ENCODE measurements around the gene GLTPD2. TPM values are rescaled to one million over a fixed set of nuclear protein-coding genes. Genes with fewer than 3 reads are reported as not detected.

Gene GLTPD2
- total RNA-seq, 2 experiments from 2014 or later, result not detected

DNA sequence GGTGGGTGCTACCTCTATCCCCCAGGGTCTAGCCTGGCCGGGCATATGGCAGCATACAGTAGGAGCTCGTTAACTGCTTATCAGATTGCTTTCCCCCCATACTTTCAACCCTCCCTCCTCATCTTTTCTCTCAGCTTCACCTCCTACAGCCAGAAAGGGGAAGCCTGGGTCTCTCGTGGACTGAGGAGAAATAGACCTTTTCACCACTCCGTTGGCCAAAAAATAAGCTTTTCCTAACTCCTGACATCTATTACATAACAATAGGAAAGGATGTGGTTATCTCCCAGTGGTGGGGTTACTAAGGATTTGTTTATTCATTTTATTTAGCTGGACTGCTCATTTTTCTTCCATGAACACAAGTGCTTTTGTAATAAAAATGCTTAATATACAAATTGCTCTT lies 40.1 kb upstream of the GLTPD2 start:
- Mint-ChIP-seq H3K9me3 (no peaks in the 10 kb centered on the region), H3K27me3 (peaks cover 29% of the 10 kb centered on the region), H3K4me3 (peak overlapping the region; percentile 2), H3K36me3 (ENCODE audit: low read depth) (no peaks in the 10 kb centered on the region), H3K4me1 (peaks cover 24% of the 10 kb centered on the region), H3K27ac (no peak overlapping the region)
- POLR2A ChIA-PET, result interaction anchor here (1.4 kb wide), 2 partner anchors 10 to 45 kb away, joined by 5 read pairs; partner anchors contain the start of genes PELP1 and ZMYND15
- CTCF ChIA-PET, result interaction anchor here (0.8 to 2.1 kb wide), 2 partner anchors 41 to 835 kb away, joined by 3 to 13 read pairs; partner anchors contain the start of gene GLTPD2
- no peak for DNase-seq

DNA sequence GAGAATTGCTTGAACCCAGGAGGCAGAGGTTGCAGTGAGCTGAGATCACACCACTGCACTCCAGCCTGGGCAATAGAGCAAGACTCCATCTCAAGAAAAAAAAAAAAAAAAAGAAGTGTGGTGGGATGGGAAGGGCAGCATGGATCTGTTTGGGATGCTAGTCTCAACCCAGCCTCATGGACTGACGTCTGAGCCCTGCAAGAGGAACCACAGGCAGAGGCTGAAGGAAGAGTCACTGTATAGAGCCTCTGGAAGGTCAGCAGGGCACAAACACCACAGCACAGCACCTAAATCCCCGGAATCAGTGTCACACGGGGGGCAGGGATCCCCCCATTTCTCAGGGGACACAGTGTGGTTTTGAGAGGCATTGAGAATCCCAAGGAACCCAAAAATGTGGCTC lies 38.2 kb upstream of the GLTPD2 start:
- no peak overlapping the region for H3K27ac Mint-ChIP-seq
- POLR2A ChIA-PET, result no interaction called here
- no peak overlapping the region for H3K4me3 Mint-ChIP-seq
- H3K4me1 Mint-ChIP-seq, result peaks cover 22% of the 10 kb centered on the region
- no peak for DNase-seq
- H3K9me3 Mint-ChIP-seq, result no peaks in the 10 kb centered on the region
- peaks cover 33% of the 10 kb centered on the region for H3K27me3 Mint-ChIP-seq
- CTCF ChIA-PET, result no interaction called here
- H3K36me3 Mint-ChIP-seq (ENCODE audit: low read depth), result no peaks in the 10 kb centered on the region

DNA sequence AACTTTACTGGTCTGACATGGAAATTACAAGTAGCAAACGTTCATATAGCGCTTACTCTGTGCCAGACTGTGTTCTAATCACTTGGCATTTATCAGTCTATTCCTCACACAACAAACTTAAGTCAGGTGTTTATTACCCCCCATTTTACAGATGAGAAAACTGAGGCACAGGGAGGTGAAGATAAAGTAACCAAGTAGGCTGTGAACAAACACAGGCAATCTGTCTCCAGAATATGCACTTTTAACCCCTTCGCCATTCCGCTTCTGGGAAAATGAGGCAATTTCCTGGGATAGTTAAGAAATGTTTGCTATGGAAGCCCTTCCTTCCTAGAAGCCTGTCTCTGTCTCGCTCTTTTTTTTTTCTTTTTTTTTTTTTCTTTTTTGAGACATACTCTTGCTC lies 36.8 kb upstream of the GLTPD2 start:
- CTCF ChIA-PET, result no interaction called here
- Mint-ChIP-seq H3K4me3 (no peak overlapping the region), H3K27me3 (peaks cover 34% of the 10 kb centered on the region)

DNA sequence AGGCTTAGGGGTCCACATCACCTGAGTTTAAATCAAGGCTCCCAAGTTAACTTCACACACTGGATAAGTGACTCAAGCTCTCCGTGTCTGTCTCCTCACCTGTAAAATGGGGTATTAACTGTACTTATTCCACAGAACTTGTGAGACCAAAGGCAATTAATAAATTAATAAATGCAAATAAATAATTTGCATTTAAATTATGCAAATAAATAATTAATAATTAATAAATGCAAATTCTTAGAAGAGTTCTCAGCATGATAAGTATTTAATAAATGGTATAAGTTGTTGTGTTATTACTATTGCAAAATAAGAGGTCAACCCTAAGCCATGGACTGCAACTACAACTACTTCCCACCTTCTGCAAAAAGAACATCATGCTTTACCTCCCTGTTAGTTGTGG lies 35.4 kb upstream of the GLTPD2 start:
- Mint-ChIP-seq H3K27ac (no peak overlapping the region), H3K36me3 (ENCODE audit: low read depth) (no peaks in the 10 kb centered on the region), H3K27me3 (peaks cover 39% of the 10 kb centered on the region), H3K4me1 (peaks cover 6% of the 10 kb centered on the region), H3K4me3 (no peak overlapping the region), H3K9me3 (no peaks in the 10 kb centered on the region)
- DNase-seq, result no peak
- ChIA-PET CTCF (no interaction called here), POLR2A (no interaction called here)

More for the DNA sequence above, 36.8 kb upstream of the GLTPD2 start:
- no peaks in the 10 kb centered on the region for H3K36me3 Mint-ChIP-seq (ENCODE audit: low read depth)
- POLR2A ChIA-PET, result no interaction called here
- DNase-seq, result no peak
- H3K9me3 Mint-ChIP-seq, result no peaks in the 10 kb centered on the region
- peaks cover 17% of the 10 kb centered on the region for H3K4me1 Mint-ChIP-seq
- no peak overlapping the region for H3K27ac Mint-ChIP-seq

DNA sequence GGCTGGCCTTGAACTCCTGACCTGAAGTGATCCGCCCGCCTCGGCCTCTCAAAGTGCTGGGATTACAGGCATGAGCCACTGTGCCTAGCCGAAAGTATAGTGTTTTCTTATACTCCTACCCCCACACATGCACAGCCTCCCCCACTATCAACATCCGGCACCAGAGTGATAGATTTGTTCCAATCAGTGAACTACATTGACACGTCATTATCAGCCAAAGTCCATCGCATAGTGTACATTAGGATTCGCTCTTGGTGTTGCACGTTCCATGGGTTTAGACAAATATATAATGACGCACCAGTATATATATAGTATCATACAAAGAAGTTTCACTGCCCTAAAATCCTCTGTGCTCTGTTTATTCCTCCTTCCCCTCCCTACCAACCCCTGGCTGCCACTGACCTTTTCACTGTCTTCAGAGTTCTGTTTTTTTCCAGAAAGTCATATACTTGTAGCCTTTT lies 29.0 kb upstream of the GLTPD2 start:
- Mint-ChIP-seq H3K36me3 (ENCODE audit: low read depth) (no peaks in the 10 kb centered on the region), H3K9me3 (no peaks in the 10 kb centered on the region), H3K27ac (no peak overlapping the region), H3K4me3 (no peak overlapping the region), H3K27me3 (peaks cover 29% of the 10 kb centered on the region), H3K4me1 (no peaks in the 10 kb centered on the region)
- ChIA-PET POLR2A (no interaction called here), CTCF (no interaction called here)
- DNase-seq, result no peak

DNA sequence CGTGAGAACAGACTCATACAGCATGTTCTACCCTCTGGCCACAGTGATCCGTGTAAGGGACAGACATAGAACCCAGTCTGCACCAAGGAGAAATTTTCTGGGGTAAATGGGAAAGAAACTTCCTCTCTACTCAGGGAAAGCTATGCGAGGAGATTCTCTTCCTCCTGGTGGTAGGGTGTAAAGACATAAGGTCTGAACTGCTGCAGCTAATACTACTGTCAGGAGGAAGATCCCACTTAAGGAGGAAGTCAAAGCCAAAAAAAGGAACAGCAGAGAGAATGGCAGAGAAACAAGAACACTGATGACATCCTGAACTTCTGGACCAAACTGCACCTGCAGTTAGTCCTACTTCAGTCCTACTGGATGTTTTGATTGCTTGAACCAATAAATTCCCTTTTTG lies 24.2 kb upstream of the GLTPD2 start:
- no peak overlapping the region for H3K27ac Mint-ChIP-seq
- H3K4me1 Mint-ChIP-seq, result peaks cover 2% of the 10 kb centered on the region
- H3K4me3 Mint-ChIP-seq, result no peak overlapping the region
- POLR2A ChIA-PET, result no interaction called here
- CTCF ChIA-PET, result no interaction called here
- no peaks in the 10 kb centered on the region for H3K36me3 Mint-ChIP-seq (ENCODE audit: low read depth)
- peaks cover 22% of the 10 kb centered on the region for H3K27me3 Mint-ChIP-seq
- H3K9me3 Mint-ChIP-seq, result no peaks in the 10 kb centered on the region
- no peak for DNase-seq

DNA sequence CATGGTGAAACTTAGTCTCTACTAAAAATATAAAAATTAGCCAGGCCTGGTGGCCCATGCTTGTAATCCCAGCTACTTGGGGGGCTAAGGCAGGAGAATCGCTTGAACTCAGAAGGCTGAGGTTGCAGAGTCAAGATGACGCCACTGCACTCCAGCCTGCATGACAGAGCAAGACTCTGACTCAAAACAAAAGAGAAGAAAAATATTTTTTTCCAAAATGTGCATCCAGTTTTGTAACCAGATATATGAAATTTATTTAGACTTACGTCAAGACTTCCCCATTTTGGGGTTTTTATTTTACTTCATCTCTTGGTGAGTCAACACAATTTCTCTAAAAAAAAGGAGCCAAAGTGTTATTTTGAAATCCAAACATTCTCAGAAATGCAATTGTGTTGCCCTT lies 22.6 kb upstream of the GLTPD2 start:
- ChIA-PET POLR2A (no interaction called here), CTCF (no interaction called here)
- Mint-ChIP-seq H3K27me3 (peaks cover 16% of the 10 kb centered on the region), H3K4me1 (peaks cover 12% of the 10 kb centered on the region), H3K27ac (no peak overlapping the region), H3K36me3 (ENCODE audit: low read depth) (no peaks in the 10 kb centered on the region), H3K4me3 (no peak overlapping the region), H3K9me3 (no peaks in the 10 kb centered on the region)
- DNase-seq, result no peak

DNA sequence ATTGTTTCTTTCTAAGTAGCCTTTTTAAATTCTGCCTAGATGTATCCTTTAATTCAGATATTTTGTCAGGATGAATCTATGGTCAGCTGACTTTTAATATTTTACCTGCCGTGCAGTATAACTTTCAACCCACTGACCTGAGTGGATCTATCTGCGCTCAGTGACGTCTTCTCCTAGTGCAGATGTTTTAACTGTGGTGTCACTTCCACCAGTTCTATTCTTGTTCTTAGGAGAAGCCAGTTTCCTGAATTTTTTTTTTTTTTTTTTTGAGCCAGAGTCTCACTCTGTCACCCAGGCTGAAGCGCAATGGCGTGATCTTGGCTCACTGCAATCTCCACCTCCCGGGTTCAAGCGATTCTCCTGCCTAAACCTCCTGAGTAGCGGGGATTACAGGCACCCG lies 22.0 kb upstream of the GLTPD2 start:
- Mint-ChIP-seq H3K4me1 (peaks cover 17% of the 10 kb centered on the region), H3K9me3 (no peaks in the 10 kb centered on the region), H3K27me3 (peaks cover 16% of the 10 kb centered on the region), H3K27ac (no peak overlapping the region), H3K36me3 (ENCODE audit: low read depth) (no peaks in the 10 kb centered on the region), H3K4me3 (no peak overlapping the region)
- CTCF ChIA-PET, result no interaction called here
- POLR2A ChIA-PET, result no interaction called here
- no peak for DNase-seq

DNA sequence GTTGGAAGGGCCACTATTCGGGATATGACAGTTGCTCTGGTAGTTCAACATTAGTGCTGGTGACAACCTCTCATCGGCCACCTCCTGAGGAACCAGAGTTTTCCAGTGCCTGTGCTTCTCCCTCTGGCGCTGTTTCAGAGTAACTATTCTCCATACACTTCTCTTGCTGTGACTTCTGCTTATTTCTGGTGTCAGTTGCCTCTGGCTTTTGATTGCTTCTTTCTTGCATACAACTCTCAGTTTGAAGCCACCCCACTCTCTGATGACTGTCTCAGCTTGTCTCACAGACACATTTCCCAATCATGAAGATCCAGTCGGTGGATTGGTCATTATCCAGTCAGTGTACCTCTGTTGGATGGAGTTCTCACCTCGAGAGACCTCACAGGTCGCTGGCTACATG lies 20.5 kb upstream of the GLTPD2 start:
- POLR2A ChIA-PET, result no interaction called here
- peaks cover 26% of the 10 kb centered on the region for H3K4me1 Mint-ChIP-seq
- no peaks in the 10 kb centered on the region for H3K9me3 Mint-ChIP-seq
- no peak overlapping the region for H3K4me3 Mint-ChIP-seq
- CTCF ChIA-PET, result no interaction called here
- H3K27ac Mint-ChIP-seq, result no peak overlapping the region
- no peak for DNase-seq
- H3K36me3 Mint-ChIP-seq (ENCODE audit: low read depth), result no peaks in the 10 kb centered on the region
- H3K27me3 Mint-ChIP-seq, result peaks cover 19% of the 10 kb centered on the region

DNA sequence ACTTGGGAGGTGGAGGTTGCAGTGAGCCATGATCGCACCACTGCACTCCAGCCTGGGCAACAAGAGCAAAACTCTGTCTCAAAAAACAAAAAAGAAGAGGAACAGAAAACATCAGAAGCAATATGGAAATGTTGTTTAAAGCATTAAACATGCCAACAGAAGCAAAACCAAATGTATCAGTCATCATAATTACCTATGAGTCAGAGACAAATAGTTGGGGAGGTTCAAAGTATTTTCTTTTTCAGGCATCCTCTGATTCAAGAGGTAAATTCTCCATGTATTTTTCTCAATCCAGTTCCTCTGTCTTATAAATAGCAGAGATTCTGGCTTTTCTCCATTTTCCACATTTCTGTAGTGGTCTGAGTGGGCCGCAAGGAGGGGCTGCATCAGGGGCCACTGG lies 19.1 kb upstream of the GLTPD2 start:
- H3K27me3 Mint-ChIP-seq, result peaks cover 20% of the 10 kb centered on the region
- ChIA-PET CTCF (interaction anchor here (0.7 kb wide), 1 partner anchor 114 kb away, joined by 4 read pairs; no protein-coding TSS in a partner anchor), POLR2A (no interaction called here)
- peaks cover 28% of the 10 kb centered on the region for H3K4me1 Mint-ChIP-seq
- H3K9me3 Mint-ChIP-seq, result no peaks in the 10 kb centered on the region
- no peak overlapping the region for H3K27ac Mint-ChIP-seq
- no peaks in the 10 kb centered on the region for H3K36me3 Mint-ChIP-seq (ENCODE audit: low read depth)
- no peak for DNase-seq
- H3K4me3 Mint-ChIP-seq, result no peak overlapping the region

DNA sequence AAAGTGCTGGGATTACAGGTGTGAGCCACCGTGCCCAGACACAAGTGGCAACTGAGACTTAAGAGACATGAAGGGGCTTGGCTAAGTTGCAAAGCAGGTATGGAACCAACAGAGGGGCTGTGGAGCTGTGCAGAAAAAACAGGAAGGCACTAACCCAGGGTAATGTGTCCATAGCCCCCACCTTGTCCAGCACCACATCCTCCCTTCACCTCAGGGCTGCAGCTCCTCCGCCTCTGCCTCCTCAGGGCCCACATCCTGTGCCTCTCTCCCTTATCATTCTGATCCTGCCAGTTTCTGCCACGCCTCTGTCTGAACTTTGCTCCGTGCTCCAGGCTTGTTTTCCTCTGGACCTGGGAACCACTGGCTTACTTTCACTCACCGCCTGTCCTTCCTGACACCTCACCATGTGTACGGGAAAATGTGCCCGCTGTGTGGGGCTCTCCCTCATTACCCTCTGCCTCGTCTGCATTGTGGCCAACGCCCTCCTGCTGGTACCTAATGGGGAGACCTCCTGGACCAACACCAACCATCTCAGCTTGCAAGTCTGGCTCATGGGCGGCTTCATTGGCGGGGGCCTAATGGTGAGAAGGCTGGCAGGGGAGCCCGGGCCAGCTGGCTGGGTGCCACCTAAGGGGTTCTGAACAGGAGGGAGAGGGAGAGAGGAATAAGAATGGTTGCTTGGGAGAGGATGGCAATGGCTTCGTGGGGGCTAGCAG lies 17.1 kb upstream of the GLTPD2 start, which contains the start of gene TM4SF5:
Gene TM4SF5 (plus strand): TSS at position 368 of the 716 bp plus-strand sequence. CDS start 37 bp downstream, at position 405.
- no peaks in the 10 kb centered on the region for H3K36me3 Mint-ChIP-seq (ENCODE audit: low read depth)
- H3K27ac Mint-ChIP-seq, result peak within 1 kb of the TSS; percentile 38
- POLR2A ChIA-PET, result interaction anchor here (0.8 to 2.0 kb wide), 3 partner anchors 15 to 62 kb away, joined by 3 to 9 read pairs (median 6); partner anchors contain the start of genes ARRB2 and VMO1
- peaks cover 28% of the 10 kb centered on the region for H3K4me1 Mint-ChIP-seq
- no peaks in the 10 kb centered on the region for H3K9me3 Mint-ChIP-seq
- no peak within 1 kb of the TSS for H3K4me3 Mint-ChIP-seq
- DNase-seq, result peak; percentile 72
- CTCF ChIA-PET, result interaction anchor here (0.8 to 2.3 kb wide), 4 partner anchors 16 to 61 kb away, joined by 3 to 18 read pairs (median 4); partner anchors contain the start of genes ARRB2 and GLTPD2
- peaks cover 22% of the 10 kb centered on the region for H3K27me3 Mint-ChIP-seq

DNA sequence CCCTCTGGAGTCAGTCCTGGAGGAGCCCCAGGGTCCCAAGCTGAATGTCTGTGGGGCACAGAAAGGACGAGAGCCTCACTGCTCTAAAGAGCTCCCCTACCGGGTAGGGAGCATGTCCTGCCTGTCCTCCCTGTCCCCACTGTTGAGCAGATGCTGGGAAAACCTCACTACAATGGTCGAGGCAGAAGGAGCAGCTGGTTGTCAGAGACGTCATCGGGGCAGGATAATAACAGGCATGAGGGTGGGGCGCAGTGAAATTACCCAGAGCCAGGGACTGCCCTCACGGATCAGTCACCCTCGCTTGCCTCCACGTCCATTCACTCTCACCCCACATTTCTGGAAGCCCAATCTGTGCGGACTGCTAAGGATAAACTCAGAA lies 16.5 kb upstream of the GLTPD2 start:
- Mint-ChIP-seq H3K27me3 (peaks cover 22% of the 10 kb centered on the region), H3K27ac (no peak overlapping the region), H3K4me1 (peaks cover 28% of the 10 kb centered on the region), H3K4me3 (no peak overlapping the region), H3K36me3 (ENCODE audit: low read depth) (no peaks in the 10 kb centered on the region), H3K9me3 (no peaks in the 10 kb centered on the region)
- ChIA-PET CTCF (interaction anchor here (2.3 kb wide), 1 partner anchor 18 kb away, joined by 18 read pairs; the partner anchor contains the start of gene GLTPD2), POLR2A (interaction anchor here (0.8 to 2.0 kb wide), 3 partner anchors 14 to 62 kb away, joined by 3 to 9 read pairs (median 6); partner anchors contain the start of genes ARRB2 and VMO1)
- no peak for DNase-seq

DNA sequence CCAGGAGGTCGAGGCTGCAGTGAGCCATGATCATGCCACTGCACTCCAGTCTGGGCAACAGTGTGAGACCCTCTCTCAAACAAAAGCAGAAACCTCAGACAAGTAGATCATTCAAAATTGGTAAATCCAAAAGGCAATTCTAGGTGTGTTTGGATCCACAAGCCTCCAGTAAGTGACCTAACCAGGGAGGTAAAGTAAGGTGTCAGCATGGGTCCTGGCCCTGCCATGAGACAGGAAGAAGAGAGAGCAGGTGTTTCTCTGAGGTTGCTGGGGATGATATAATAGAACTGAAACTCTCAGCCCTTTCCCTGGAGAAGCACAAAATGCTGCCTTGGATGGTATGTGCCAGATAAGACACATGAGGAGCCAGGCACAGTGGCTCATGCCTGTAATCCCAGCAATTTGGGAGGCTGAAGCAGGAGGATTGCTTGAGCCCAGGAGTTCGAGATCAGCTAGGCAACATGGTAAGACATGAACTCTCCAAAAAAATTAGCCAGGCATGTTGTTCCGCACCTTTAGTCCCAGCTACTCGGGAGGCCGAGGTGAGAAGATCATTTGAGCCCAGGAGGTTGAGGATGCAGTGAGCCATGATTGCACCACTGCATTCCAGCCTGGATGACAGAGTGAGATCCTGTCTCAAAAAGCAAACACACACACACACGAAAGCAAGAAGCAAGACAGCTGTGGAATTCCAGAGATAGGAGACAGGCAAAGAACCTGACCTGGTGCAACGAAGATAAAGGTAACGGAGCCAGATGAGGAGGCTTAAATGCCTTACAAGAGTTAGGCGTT lies 10.6 kb upstream of the GLTPD2 start:
- POLR2A ChIA-PET, result interaction anchor here (0.9 kb wide), 1 partner anchor 30 kb away, joined by 3 read pairs; no protein-coding TSS in a partner anchor
- Mint-ChIP-seq H3K36me3 (ENCODE audit: low read depth) (no peaks in the 10 kb centered on the region), H3K4me1 (peaks cover 5% of the 10 kb centered on the region), H3K27ac (no peak overlapping the region), H3K9me3 (no peaks in the 10 kb centered on the region), H3K4me3 (no peak overlapping the region), H3K27me3 (peaks cover 42% of the 10 kb centered on the region)
- no peak for DNase-seq
- CTCF ChIA-PET, result interaction anchor here (0.8 to 2.1 kb wide), 2 partner anchors 9 to 12 kb away, joined by 5 to 7 read pairs; no protein-coding TSS in a partner anchor

Data from activated CD4-positive, alpha-beta memory T cell treated with anti-CD3 and anti-CD28 coated beads, Interleukin-2, amount 10 ng/mL, durations not matched to agents 7 days and 5 days (primary cell).